Progenitor cell of endocrine pancreas (in vitro differentiated cells): ENCODE data around the gene CHADL. TPM values are rescaled to one million over a fixed set of nuclear protein-coding genes. Genes with fewer than 3 reads are reported as not detected.

Source experiments
- DNase-seq: peaks from one replicate; pipeline ENCODE4 v3.0.0; 2021; ENCODE audit warnings: low spot score; ENCODE audit not compliant: unreplicated experiment
- H3K27ac Mint-ChIP-seq: 2 replicates; pipeline ENCODE4 v1.8.0; 2021; ENCODE audit warnings: mild to moderate bottlenecking, moderate library complexity, mixed read lengths
- H3K27me3 Mint-ChIP-seq: 2 replicates; pipeline ENCODE4 v1.8.0; 2021; ENCODE audit warnings: mixed read lengths
- H3K36me3 Mint-ChIP-seq: 2 replicates; pipeline ENCODE4 v1.8.0; 2022; ENCODE audit warnings: mixed read lengths; ENCODE audit not compliant: insufficient read depth
- H3K4me1 Mint-ChIP-seq: 2 replicates; pipeline ENCODE4 v1.8.0; 2021; ENCODE audit warnings: low read depth, mixed read lengths
- H3K4me3 Mint-ChIP-seq: 2 replicates; pipeline ENCODE4 v1.8.0; 2021; ENCODE audit warnings: low read depth, mild to moderate bottlenecking, moderate library complexity, mixed read lengths
- H3K9me3 Mint-ChIP-seq: 2 replicates; pipeline ENCODE4 v1.8.0; 2021; ENCODE audit warnings: low read depth, mixed read lengths
- CTCF ChIP-seq: fragments of 200-600 bp; sonication (generic); IDR thresholded peaks from one replicate; pipeline ENCODE4 v1.5.0; 2021; ENCODE audit warnings: antibody characterized with exemption, mild to moderate bottlenecking; ENCODE audit not compliant: unreplicated experiment
- total RNA-seq: library from RNA; stranded (reverse); gene quantifications from 2 replicates; pipeline ENCODE4 v1.2.1, GENCODE V29; 2021

The CHADL gene
- total RNA-seq, 1 donor from 2014 or later, result 3.1 TPM

- TF ChIP-seq CTCF, result peak; percentile 15
- peak; percentile 70 for DNase-seq
- Mint-ChIP-seq H3K9me3 (no peaks in the 10 kb centered on the region), H3K27me3 (peaks cover 37% of the 10 kb centered on the region), H3K4me1 (peaks cover 8% of the 10 kb centered on the region), H3K4me3 (peak overlapping the region; percentile 77), H3K27ac (peak overlapping the region; percentile 62), H3K36me3 (no peaks in the 10 kb centered on the region)
Observed at GRCh38 chr22:41197038-41197972, 43.4 kb downstream of the CHADL start.

- no peak for DNase-seq
- H3K4me3 Mint-ChIP-seq, result no peak overlapping the region
- no peaks in the 10 kb centered on the region for H3K36me3 Mint-ChIP-seq
- H3K27ac Mint-ChIP-seq, result no peak overlapping the region
- peaks cover 25% of the 10 kb centered on the region for H3K27me3 Mint-ChIP-seq
- no peak for TF ChIP-seq CTCF
- peaks cover 4% of the 10 kb centered on the region for H3K4me1 Mint-ChIP-seq
- no peaks in the 10 kb centered on the region for H3K9me3 Mint-ChIP-seq
Observed at GRCh38 chr22:41193829-41194228, 46.9 kb downstream of the CHADL start.

GRCh38 chr22:41191467-41191866 is 49.3 kb downstream of the CHADL start:
- H3K27ac Mint-ChIP-seq, result no peak overlapping the region
- H3K4me1 Mint-ChIP-seq, result no peaks in the 10 kb centered on the region
- peaks cover 11% of the 10 kb centered on the region for H3K27me3 Mint-ChIP-seq
- DNase-seq, result no peak
- TF ChIP-seq CTCF, result no peak
- H3K9me3 Mint-ChIP-seq, result no peaks in the 10 kb centered on the region
- no peaks in the 10 kb centered on the region for H3K36me3 Mint-ChIP-seq
- no peak overlapping the region for H3K4me3 Mint-ChIP-seq

- Mint-ChIP-seq H3K36me3 (peaks cover 9% of the 10 kb centered on the region), H3K9me3 (no peaks in the 10 kb centered on the region), H3K4me1 (no peaks in the 10 kb centered on the region), H3K4me3 (no peak overlapping the region), H3K27ac (no peak overlapping the region), H3K27me3 (no peaks in the 10 kb centered on the region)
- no peak for DNase-seq
- no peak for TF ChIP-seq CTCF
Observed at GRCh38 chr22:41184679-41185078, 56.1 kb downstream of the CHADL start.

GRCh38 chr22:41181349-41182241 is 59.1 kb downstream of the CHADL start:
- no peaks in the 10 kb centered on the region for H3K4me1 Mint-ChIP-seq
- no peak for DNase-seq
- no peaks in the 10 kb centered on the region for H3K27me3 Mint-ChIP-seq
- no peak for TF ChIP-seq CTCF
- no peak overlapping the region for H3K4me3 Mint-ChIP-seq
- H3K36me3 Mint-ChIP-seq, result peaks cover 22% of the 10 kb centered on the region
- peak overlapping the region; percentile 65 for H3K27ac Mint-ChIP-seq
- H3K9me3 Mint-ChIP-seq, result no peaks in the 10 kb centered on the region
